ENCODE measurements around the gene MSMP. TPM values are rescaled to one million over a fixed set of nuclear protein-coding genes. Genes with fewer than 3 reads are reported as not detected.

Gene MSMP
- total and polyA plus RNA-seq, 9 of the 15 experiments (the other 6 are each of a cell fraction or from before 2014, with no cell fraction given) = 0.60 TPM; not detected in 8

DNA sequence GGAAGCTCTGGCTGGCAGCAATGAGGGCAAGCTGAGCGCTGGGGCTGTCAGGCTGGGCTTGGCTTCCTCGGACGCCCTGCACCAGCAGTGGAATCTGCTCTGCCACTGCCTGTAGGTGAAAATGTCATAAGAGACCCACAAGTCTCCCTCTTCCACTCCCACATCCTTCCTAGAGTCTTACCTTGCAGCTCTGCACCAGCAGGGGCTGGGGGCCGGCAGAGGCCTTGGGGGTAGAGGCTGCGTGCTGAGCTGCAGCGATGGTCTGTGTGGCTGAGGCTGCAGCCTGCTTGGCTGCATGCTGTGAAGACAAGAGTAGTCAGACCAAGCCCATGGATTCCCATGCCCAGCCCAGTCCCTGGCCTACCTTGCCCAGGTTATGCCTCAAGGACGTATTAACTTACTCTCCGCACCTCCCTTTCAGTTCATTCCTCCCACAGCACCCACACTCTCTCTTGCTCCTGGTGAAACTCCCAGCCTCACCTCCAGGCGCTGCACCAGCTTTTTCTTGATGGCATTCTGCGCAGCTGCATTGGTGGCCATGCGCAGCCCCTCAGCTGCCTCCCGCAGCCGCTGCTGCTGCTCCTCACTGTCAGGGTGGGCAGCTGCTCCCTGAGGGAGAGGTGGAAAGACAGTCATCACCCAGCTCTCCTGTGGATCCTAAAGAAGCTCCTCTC, 39.4 kb downstream of the MSMP start (continued):
- TF ChIP-seq L3MBTL2 (IDR thresholded peaks at IDR 0.05) (no peak), ZNF707 (CRISPR knock-in tag; conservative IDR thresholded peaks at IDR 0.05) (no peak), FIP1L1 (IDR thresholded peaks at IDR 0.05; ENCODE audit: low read depth, low read length, poor library complexity, severe bottlenecking) (no peak)
- TF ChIP-seq, protein P1, sequence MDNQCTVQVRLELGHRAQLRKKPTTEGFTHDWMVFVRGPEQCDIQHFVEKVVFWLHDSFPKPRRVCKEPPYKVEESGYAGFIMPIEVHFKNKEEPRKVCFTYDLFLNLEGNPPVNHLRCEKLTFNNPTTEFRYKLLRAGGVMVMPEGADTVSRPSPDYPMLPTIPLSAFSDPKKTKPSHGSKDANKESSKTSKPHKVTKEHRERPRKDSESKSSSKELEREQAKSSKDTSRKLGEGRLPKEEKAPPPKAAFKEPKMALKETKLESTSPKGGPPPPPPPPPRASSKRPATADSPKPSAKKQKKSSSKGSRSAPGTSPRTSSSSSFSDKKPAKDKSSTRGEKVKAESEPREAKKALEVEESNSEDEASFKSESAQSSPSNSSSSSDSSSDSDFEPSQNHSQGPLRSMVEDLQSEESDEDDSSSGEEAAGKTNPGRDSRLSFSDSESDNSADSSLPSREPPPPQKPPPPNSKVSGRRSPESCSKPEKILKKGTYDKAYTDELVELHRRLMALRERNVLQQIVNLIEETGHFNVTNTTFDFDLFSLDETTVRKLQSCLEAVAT (IDR thresholded peaks at IDR 0.05) = no peak

DNA sequence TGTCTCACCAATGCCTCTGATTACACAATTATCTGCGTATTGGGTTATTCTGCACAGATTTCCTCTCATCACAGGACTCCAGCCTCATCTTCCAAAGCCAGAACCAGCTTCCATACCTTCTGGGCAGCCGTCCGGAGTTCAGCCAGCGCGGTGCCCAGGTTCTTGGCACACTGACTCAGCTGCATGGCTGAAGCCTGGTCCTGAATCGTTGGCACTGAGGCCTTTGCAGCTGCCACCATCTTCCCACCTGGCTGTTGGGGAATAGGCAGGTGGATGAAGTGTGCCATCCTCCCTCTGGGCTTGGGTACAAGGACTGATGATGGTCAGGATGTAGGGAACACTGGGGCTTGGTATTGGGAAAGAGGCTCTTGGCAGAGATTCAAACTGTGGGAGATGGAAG, 40.0 kb downstream of the MSMP start:
- TF ChIP-seq ZNF830 (CRISPR knock-in tag; IDR thresholded peaks at IDR 0.05) = no peak
- peak; percentile 20; the same call in 1 of the 2 replicates for TF ChIP-seq POLR2G (IDR thresholded peaks at IDR 0.05; ENCODE audit: low read depth, low read length)
- ChIA-PET POLR2A (interaction anchor here (1.2 to 2.5 kb wide), 5 partner anchors 9 to 50 kb away, joined by 3 to 17 read pairs (median 4); partner anchors contain the start of genes CREB3 and TLN1), CTCF (ENCODE audit: low intra/inter-chr PET ratio) (no interaction called here)
- H4K20me1 ChIP-seq (replicated peaks; ENCODE audit: control insufficient read depth, insufficient read depth, low read length) = no peaks in the 10 kb centered on the region
- H3K79me2 ChIP-seq (ENCODE audit: control insufficient read depth, insufficient read depth, low read length) = no peaks in the 10 kb centered on the region
- H3K4me1 ChIP-seq (replicated peaks in 1 of 2; ENCODE audit: control insufficient read depth in 2 of 2, insufficient read depth in 2 of 2, low read length in 2 of 2) = no peaks in the 10 kb centered on the region
- BruUV-seq (replicated peaks) = no TSS peak
- WGBS (ENCODE audit: insufficient coverage, low coverage, missing lambda C conversion rate) = 90% methylated on average over 6 of the region's 6 CpGs
- H3K27me3 ChIP-seq (ENCODE audit: control insufficient read depth in 2 of 2, insufficient read depth in 2 of 2, low read length in 2 of 2) = no peaks in the 10 kb centered on the region
- DNase-seq (ENCODE audit: extremely low read depth in 1 of 4, low spot score in 3 of 4) (no peak), ATAC-seq (no peak), FAIRE-seq (no peak)
- no peak overlapping the region for H3K9ac ChIP-seq (ENCODE audit: insufficient read depth in 1 of 2, low read depth in 2 of 2, low read length in 2 of 2)
- no peak overlapping the region for H2AFZ ChIP-seq (ENCODE audit: low read depth, low read length)
- intact Hi-C loops (cut with micrococcal nuclease) = no loop called here
- H3K36me3 ChIP-seq (ENCODE audit: control insufficient read depth, insufficient read depth, low read length) = peaks cover 90% of the 10 kb centered on the region; the same call in 2 of the 3 replicates
- in situ Hi-C loops (cut with MboI) = no loop called here
- H3K4me3 ChIP-seq = no peak overlapping the region
- H3K27ac ChIP-seq (ENCODE audit: extremely low read depth, low read depth, low read length) = no peak overlapping the region
- H3K9me1 ChIP-seq (ENCODE audit: control insufficient read depth, insufficient read depth, low read length) = no peaks in the 10 kb centered on the region
- no peaks in the 10 kb centered on the region for H3K9me3 ChIP-seq (replicated peaks; ENCODE audit: control insufficient read depth, insufficient read depth, low read depth, low read length)
- no peak overlapping the region for H3K4me2 ChIP-seq (ENCODE audit: insufficient read depth, low read length)

All from K562 (cell line).